Fibroblast of lung (primary cell): ENCODE results near the gene SULT4A1. TPM values are rescaled to one million over a fixed set of nuclear protein-coding genes. Genes with fewer than 3 reads are reported as not detected.

Experiments used
- DNase-seq, 2 donors: peaks; one replicate each; pipeline versions ENCODE4 v3.0.0 to v3.0.0-alpha.2; 2010; ENCODE audit warnings: low read depth in 2 of 2
- H2AFZ ChIP-seq: 2 replicates; pipeline ENCODE4 v1.5.1; 2012; ENCODE audit warnings: low read length, control low read depth, inconsistent platforms
- H3K27ac ChIP-seq: 2 replicates; pipeline ENCODE4 v1.5.1; 2011; ENCODE audit warnings: low read length, control low read depth; ENCODE audit not compliant: insufficient read depth
- H3K27me3 ChIP-seq: 2 replicates; pipeline ENCODE4 v1.5.1; 2011; ENCODE audit warnings: mild to moderate bottlenecking, low read length; ENCODE audit not compliant: control insufficient read depth, insufficient read depth
- H3K36me3 ChIP-seq: 2 replicates; pipeline ENCODE4 v1.5.1; 2011; ENCODE audit warnings: low read length; ENCODE audit not compliant: control insufficient read depth, insufficient read depth
- H3K4me1 ChIP-seq: 2 replicates; pipeline ENCODE4 v1.5.1; 2011; ENCODE audit warnings: low read length; ENCODE audit not compliant: control insufficient read depth, insufficient read depth; ENCODE audit errors: extremely low read depth
- H3K4me2 ChIP-seq: 2 replicates; pipeline ENCODE4 v1.5.1; 2011; ENCODE audit warnings: low read length, control low read depth; ENCODE audit not compliant: insufficient read depth; ENCODE audit errors: extremely low read depth
- H3K4me3 ChIP-seq, 4 experiments: fragments of 200-600 bp in 1 of 4; sonication (generic) in 1 of 4; replicated peaks in 1 of 4; 2 replicates each; pipeline ENCODE4 v1.5.1; 2011 to 2016; ENCODE audit warnings: low read length in 4 of 4, low read depth in 3 of 4, mild to moderate bottlenecking in 3 of 4, control low read depth in 2 of 4, inconsistent platforms in 1 of 4, mixed read lengths in 1 of 4; ENCODE audit not compliant: insufficient read depth in 1 of 4; ENCODE audit errors: control extremely low read depth in 1 of 4
- H3K79me2 ChIP-seq: 2 replicates; pipeline ENCODE4 v1.5.1; 2012; ENCODE audit warnings: mild to moderate bottlenecking, low read length, inconsistent platforms; ENCODE audit not compliant: control insufficient read depth, insufficient read depth
- H3K9ac ChIP-seq: 2 replicates; pipeline ENCODE4 v1.5.1; 2011; ENCODE audit warnings: mild to moderate bottlenecking, low read length, control low read depth; ENCODE audit not compliant: insufficient read depth
- H3K9me3 ChIP-seq: 2 replicates; pipeline ENCODE4 v1.5.1; 2012; ENCODE audit warnings: low read depth, low read length; ENCODE audit not compliant: control insufficient read depth, insufficient read depth
- H4K20me1 ChIP-seq: 2 replicates; pipeline ENCODE4 v1.5.1; 2011; ENCODE audit warnings: low read length; ENCODE audit not compliant: control insufficient read depth, insufficient read depth; ENCODE audit errors: extremely low read depth
- EZH2 ChIP-seq: IDR thresholded peaks from 2 replicates; pipeline ENCODE4 v1.5.1; 2012; ENCODE audit warnings: low read length, control low read depth, mild to moderate bottlenecking; ENCODE audit errors: missing control alignments
- polyA plus RNA-seq, 2 donors: library from polyadenylated mRNA; depleted of rRNA in 1 of 2; stranded (reverse) in 1 of 2; unstranded in 1 of 2; fragments of >200 nt; gene quantifications; 2 replicates each; pipeline ENCODE4 v1.2.1, GENCODE V29; 2011 to 2012; ENCODE audit warnings: missing spikeins in 1 of 2
- total RNA-seq: library from RNA; depleted of rRNA; stranded (reverse); fragments of >200 nt; gene quantifications from 2 replicates; pipeline ENCODE4 v1.2.1, GENCODE V29; 2014
- TF ChIP-seq, protein P1 (sequence below), 2 donors: IDR thresholded peaks in 1 of 2; conservative IDR thresholded peaks in 1 of 2; 1 replicate in 1 of 2; 2 replicates in 1 of 2; pipeline ENCODE4 v1.5.1; 2011 to 2012; ENCODE audit warnings: low read length in 2 of 2, control low read depth in 1 of 2, inconsistent platforms in 1 of 2, low read depth in 1 of 2, mild to moderate bottlenecking in 1 of 2

Gene SULT4A1
- total and polyA plus RNA-seq, 2 donors (not counting 1 experiment from before 2014, with no cell fraction given) = 0.16 to 0.50 TPM

DNA sequence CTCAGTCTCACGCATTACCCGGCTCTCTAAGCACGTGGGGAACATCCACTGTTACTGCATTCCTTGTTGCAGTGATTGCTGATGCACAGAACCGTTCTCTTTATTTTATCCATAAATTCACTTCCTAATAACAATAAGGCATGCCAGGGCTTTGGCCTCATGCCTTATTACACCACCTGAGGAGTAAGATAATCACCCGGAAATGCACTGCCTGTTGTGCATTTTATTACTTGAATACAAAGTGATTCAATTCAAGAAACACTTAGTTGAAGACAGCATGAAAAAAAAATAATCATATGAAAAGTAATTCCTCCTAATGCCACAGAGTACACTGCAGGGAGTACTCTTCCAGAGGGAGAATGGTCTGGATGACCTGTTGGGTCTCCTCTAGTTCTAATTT lies 69.4 kb downstream of the SULT4A1 start:
- no peak overlapping the region for H3K27ac ChIP-seq
- H3K36me3 ChIP-seq = no peaks in the 10 kb centered on the region
- no peak overlapping the region for H2AFZ ChIP-seq
- no peaks in the 10 kb centered on the region for H3K79me2 ChIP-seq
- no peak for TF ChIP-seq EZH2
- TF ChIP-seq, protein P1, sequence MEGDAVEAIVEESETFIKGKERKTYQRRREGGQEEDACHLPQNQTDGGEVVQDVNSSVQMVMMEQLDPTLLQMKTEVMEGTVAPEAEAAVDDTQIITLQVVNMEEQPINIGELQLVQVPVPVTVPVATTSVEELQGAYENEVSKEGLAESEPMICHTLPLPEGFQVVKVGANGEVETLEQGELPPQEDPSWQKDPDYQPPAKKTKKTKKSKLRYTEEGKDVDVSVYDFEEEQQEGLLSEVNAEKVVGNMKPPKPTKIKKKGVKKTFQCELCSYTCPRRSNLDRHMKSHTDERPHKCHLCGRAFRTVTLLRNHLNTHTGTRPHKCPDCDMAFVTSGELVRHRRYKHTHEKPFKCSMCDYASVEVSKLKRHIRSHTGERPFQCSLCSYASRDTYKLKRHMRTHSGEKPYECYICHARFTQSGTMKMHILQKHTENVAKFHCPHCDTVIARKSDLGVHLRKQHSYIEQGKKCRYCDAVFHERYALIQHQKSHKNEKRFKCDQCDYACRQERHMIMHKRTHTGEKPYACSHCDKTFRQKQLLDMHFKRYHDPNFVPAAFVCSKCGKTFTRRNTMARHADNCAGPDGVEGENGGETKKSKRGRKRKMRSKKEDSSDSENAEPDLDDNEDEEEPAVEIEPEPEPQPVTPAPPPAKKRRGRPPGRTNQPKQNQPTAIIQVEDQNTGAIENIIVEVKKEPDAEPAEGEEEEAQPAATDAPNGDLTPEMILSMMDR (conservative IDR thresholded peaks at IDR 0.05 in 1 of 2, IDR thresholded peaks at IDR 0.05 in 1 of 2; ENCODE audit: low read depth in 1 of 2, low read length in 2 of 2) = no peak
- no peak overlapping the region for H3K9ac ChIP-seq
- no peaks in the 10 kb centered on the region for H4K20me1 ChIP-seq
- H3K4me1 ChIP-seq = no peaks in the 10 kb centered on the region
- no peak overlapping the region for H3K4me2 ChIP-seq
- H3K9me3 ChIP-seq = no peaks in the 10 kb centered on the region
- peaks cover 4% of the 10 kb centered on the region for H3K27me3 ChIP-seq
- H3K4me3 ChIP-seq = no peak overlapping the region
- DNase-seq = no peak

DNA sequence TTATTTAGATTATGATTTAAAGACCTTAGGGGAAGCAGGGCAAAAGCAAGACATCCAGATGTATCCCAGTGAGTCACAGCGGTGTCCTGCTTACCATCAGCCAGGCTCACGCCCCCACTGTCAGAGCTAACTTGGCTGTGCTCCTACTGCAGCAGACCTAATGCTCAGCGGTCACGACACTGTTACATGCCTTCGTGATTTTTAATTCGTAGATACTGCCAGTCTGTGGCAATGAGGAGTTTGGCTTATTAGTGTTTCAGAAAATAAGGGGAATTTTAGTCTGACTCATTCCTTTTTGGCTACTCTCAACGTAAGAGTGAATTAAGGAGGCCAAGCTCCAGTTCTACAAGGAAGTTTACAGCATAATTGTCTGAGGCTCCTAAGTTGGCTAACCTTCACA lies 72.9 kb downstream of the SULT4A1 start:
- Histone ChIP-seq H4K20me1 (no peaks in the 10 kb centered on the region), H3K4me3 (no peak overlapping the region), H3K4me1 (no peaks in the 10 kb centered on the region), H3K9ac (no peak overlapping the region), H2AFZ (no peak overlapping the region), H3K36me3 (no peaks in the 10 kb centered on the region), H3K27me3 (no peaks in the 10 kb centered on the region), H3K27ac (no peak overlapping the region), H3K9me3 (no peaks in the 10 kb centered on the region), H3K4me2 (no peak overlapping the region), H3K79me2 (no peaks in the 10 kb centered on the region)
- TF ChIP-seq, protein P1 (conservative IDR thresholded peaks at IDR 0.05 in 1 of 2, IDR thresholded peaks at IDR 0.05 in 1 of 2; ENCODE audit: low read depth in 1 of 2, low read length in 2 of 2) = no peak
- TF ChIP-seq EZH2 = no peak
- peak; percentile 87 to 98 for DNase-seq

DNA sequence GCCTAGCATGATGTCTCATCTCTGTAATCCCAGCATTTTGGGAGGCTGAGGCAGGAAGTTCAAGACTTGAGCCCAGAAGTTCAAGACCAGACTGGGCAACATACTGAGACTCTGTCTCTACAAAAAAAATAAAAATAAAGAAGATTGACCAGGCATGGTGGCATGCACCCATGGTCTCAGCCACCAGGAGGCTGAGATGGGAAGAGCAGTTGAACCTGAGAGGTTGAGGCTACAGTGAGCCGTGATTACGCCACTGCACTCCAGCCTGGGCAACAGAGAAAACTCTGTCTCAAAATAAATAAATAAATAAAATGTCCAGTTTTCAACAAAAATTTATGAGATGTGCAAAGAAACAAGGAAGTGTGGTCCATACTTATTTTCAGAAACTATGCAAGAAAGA lies 78.5 kb downstream of the SULT4A1 start:
- Histone ChIP-seq H3K27me3 (no peaks in the 10 kb centered on the region), H3K36me3 (no peaks in the 10 kb centered on the region), H3K4me3 (no peak overlapping the region), H3K9ac (no peak overlapping the region), H2AFZ (no peak overlapping the region), H4K20me1 (no peaks in the 10 kb centered on the region), H3K9me3 (no peaks in the 10 kb centered on the region), H3K4me1 (no peaks in the 10 kb centered on the region), H3K27ac (no peak overlapping the region), H3K4me2 (no peak overlapping the region), H3K79me2 (no peaks in the 10 kb centered on the region)
- TF ChIP-seq, protein P1 (conservative IDR thresholded peaks at IDR 0.05 in 1 of 2, IDR thresholded peaks at IDR 0.05 in 1 of 2; ENCODE audit: low read depth in 1 of 2, low read length in 2 of 2) = peak in 1 of 2 donors; percentile 20
- TF ChIP-seq EZH2 = no peak
- DNase-seq = no peak
